ENCODE measurements around the gene COQ3. TPM values are rescaled to one million over a fixed set of nuclear protein-coding genes. Genes with fewer than 3 reads are reported as not detected.

Gene COQ3
- total RNA-seq, 4 donors from 2014 or later, result 3.4 to 9.1 (median 6.1) TPM

- Histone ChIP-seq H3K27me3 (no peaks in the 10 kb centered on the region), H3K36me3 (peaks cover 0 to 6% (median 2%) of the 10 kb centered on the region in 4 donors), H3K4me1 (peaks cover 53 to 63% (median 62%) of the 10 kb centered on the region in 4 donors), H3K27ac (replicated peaks in 1 of 4) (peak within 1 kb of the TSS; percentile 96 to 99 (median 97)), H3K9me3 (no peaks in the 10 kb centered on the region), H3K4me3 (peak within 1 kb of the TSS; percentile 86 to 96 (median 93))
- intact Hi-C loops (cut with DNase I), result loop anchor here (5.0 to 10.0 kb wide), 2 partner anchors 90 to 93 kb away; partner anchors contain the start of gene USP45
- TF ChIP-seq EP300 (IDR thresholded peaks at IDR 0.05), result no peak
- TF ChIP-seq CTCF (IDR thresholded peaks at IDR 0.05), result no peak
- no peak for TF ChIP-seq POLR2A (IDR thresholded peaks at IDR 0.05; ENCODE audit: low read depth)
- TF ChIP-seq POLR2AphosphoS5 (IDR thresholded peaks at IDR 0.05), result peak; percentile 73 to 81
- WGBS, result under 1% methylated on average over 49 of the region's 53 CpGs
- DNase-seq (ENCODE audit: extremely low spot score), result peak; percentile 98
Measured at GRCh38 chr6:99424761-99425646, 31.0 kb upstream of the COQ3 start, which contains the start of gene PNISR. TSS of gene PNISR (minus strand) at chr6:99425308. CDS start at chr6:99414659, 10,649 bp downstream.

GRCh38 chr6:99424022-99424421, 30.0 kb upstream of the COQ3 start:
- no peak for TF ChIP-seq CTCF (IDR thresholded peaks at IDR 0.05)
- no peak for TF ChIP-seq POLR2A (IDR thresholded peaks at IDR 0.05; ENCODE audit: low read depth)
- TF ChIP-seq POLR2AphosphoS5 (IDR thresholded peaks at IDR 0.05), result no peak
- TF ChIP-seq EP300 (IDR thresholded peaks at IDR 0.05), result no peak
- H3K27me3 ChIP-seq, result no peaks in the 10 kb centered on the region
- 31% methylated on average over 5 of the region's 5 CpGs for WGBS
- H3K4me3 ChIP-seq, result peak overlapping the region; percentile 86 to 96 (median 93)
- intact Hi-C loops (cut with DNase I), result loop anchor here (10.0 kb wide), 1 partner anchor 91 kb away; the partner anchor contains the start of gene USP45
- peaks cover 53 to 72% (median 71%) of the 10 kb centered on the region in 4 donors for H3K4me1 ChIP-seq
- H3K27ac ChIP-seq (replicated peaks in 1 of 4), result peak overlapping the region; percentile 96 to 99 (median 97)
- DNase-seq (ENCODE audit: extremely low spot score), result no peak
- peaks cover 0 to 6% (median 2%) of the 10 kb centered on the region in 4 donors for H3K36me3 ChIP-seq
- H3K9me3 ChIP-seq, result no peaks in the 10 kb centered on the region

GRCh38 chr6:99422912-99423311, 28.9 kb upstream of the COQ3 start:
- intact Hi-C loops (cut with DNase I), result loop anchor here (10.0 kb wide), 1 partner anchor 92 kb away; the partner anchor contains the start of gene USP45
- no peaks in the 10 kb centered on the region for H3K27me3 ChIP-seq
- no peak overlapping the region for H3K27ac ChIP-seq (replicated peaks in 1 of 4)
- H3K36me3 ChIP-seq, result peaks cover 0 to 6% (median 2%) of the 10 kb centered on the region in 4 donors
- peaks cover 59 to 83% (median 80%) of the 10 kb centered on the region in 4 donors for H3K4me1 ChIP-seq
- WGBS, result 90% methylated on average over 6 of the region's 6 CpGs
- peak overlapping the region in 3 of 4 donors; percentile 86 to 95 (median 91) for H3K4me3 ChIP-seq
- DNase-seq (ENCODE audit: extremely low spot score), result no peak
- H3K9me3 ChIP-seq, result no peaks in the 10 kb centered on the region
- TF ChIP-seq POLR2AphosphoS5 (IDR thresholded peaks at IDR 0.05), result no peak
- TF ChIP-seq CTCF (IDR thresholded peaks at IDR 0.05), result no peak
- TF ChIP-seq POLR2A (IDR thresholded peaks at IDR 0.05; ENCODE audit: low read depth), result no peak
- TF ChIP-seq EP300 (IDR thresholded peaks at IDR 0.05), result no peak

- intact Hi-C loops (cut with DNase I), result no loop called here
- no peak overlapping the region for H3K27ac ChIP-seq (replicated peaks in 1 of 4)
- H3K4me1 ChIP-seq, result peaks cover 55 to 97% (median 95%) of the 10 kb centered on the region in 4 donors
- DNase-seq (ENCODE audit: extremely low spot score), result no peak
- H3K36me3 ChIP-seq, result peaks cover 0 to 7% (median 2%) of the 10 kb centered on the region in 4 donors
- WGBS, result 78% methylated on average over 9 of the region's 9 CpGs
- TF ChIP-seq CTCF (IDR thresholded peaks at IDR 0.05), result no peak
- TF ChIP-seq POLR2A (IDR thresholded peaks at IDR 0.05; ENCODE audit: low read depth), result no peak
- no peak for TF ChIP-seq POLR2AphosphoS5 (IDR thresholded peaks at IDR 0.05)
- no peak for TF ChIP-seq EP300 (IDR thresholded peaks at IDR 0.05)
- no peak overlapping the region for H3K4me3 ChIP-seq
- no peaks in the 10 kb centered on the region for H3K27me3 ChIP-seq
- no peaks in the 10 kb centered on the region for H3K9me3 ChIP-seq
Measured at GRCh38 chr6:99416892-99417767, 23.1 kb upstream of the COQ3 start.

Data from esophagus muscularis mucosa (tissue), 4 donors.